ENCODE measurements around the gene KRTAP12-4.
A peak's percentile ranks its signal among the peaks of the same experiment; 100 is the strongest.
"Not testable (repeated sequence)": the region's sequence is repeated elsewhere in the genome, so short reads cannot be mapped to it uniquely, and the experiment has no call there.

The KRTAP12-4 gene

GRCh38 chr21:44653656-44654575 lies 543 bp downstream of the KRTAP12-4 start:
- peak; percentile 15 for DNase-seq

DNA sequence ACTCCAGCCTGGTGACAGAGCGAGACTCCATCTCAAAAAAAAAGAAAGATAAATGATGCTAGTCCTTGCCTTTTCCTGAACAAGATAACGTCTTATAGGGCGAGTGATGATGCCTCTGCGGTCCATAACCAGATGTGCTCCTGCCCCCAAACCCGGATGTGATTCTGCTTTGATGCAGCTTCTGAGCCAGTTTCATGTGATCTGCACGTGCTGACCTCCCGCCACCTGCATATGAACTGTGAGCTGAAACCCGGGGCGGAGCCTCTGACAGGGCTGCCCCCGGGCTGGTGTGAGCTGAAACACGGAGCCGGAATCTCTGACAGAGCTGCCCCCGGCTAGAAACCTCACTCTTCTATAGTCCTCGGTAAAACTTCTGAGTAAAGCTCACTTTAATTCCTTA lies 1.3 kb downstream of the KRTAP12-4 start:
- no peak for DNase-seq

DNA sequence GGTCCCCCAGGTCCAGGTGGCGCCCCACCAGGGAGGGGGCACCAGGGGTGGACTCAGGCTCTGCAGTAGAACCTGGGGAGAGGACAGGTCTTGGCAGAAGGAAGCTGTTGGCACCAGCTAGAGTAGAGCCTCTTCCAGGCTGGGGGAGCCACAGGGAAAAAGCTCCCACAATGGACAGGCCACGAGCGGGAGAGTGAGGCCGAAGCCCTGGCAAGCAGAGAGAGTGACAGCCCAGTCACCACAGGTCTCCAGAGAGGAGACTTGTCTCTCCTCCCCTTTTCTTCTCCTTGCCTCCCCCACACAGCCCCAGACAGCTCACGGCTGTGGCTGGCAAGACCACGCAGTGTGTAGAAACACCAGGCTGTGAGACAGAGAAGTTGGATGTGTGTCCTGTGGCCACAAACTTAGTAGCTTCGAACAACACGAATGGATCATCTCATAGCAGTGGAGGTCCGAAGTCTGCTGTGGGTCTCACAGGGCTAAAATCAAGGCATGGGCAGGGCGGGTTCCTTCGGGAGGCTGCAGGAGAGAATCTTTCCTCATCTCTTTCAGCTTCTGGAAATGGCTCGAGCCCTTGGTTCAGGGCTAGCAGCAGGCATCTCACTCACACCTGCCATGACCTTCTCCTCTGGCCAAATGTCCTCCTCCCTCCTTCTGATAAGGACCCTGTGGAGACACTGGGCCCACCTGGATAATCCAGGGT lies 3.3 kb downstream of the KRTAP12-4 start:
- DNase-seq, result no peak

DNA sequence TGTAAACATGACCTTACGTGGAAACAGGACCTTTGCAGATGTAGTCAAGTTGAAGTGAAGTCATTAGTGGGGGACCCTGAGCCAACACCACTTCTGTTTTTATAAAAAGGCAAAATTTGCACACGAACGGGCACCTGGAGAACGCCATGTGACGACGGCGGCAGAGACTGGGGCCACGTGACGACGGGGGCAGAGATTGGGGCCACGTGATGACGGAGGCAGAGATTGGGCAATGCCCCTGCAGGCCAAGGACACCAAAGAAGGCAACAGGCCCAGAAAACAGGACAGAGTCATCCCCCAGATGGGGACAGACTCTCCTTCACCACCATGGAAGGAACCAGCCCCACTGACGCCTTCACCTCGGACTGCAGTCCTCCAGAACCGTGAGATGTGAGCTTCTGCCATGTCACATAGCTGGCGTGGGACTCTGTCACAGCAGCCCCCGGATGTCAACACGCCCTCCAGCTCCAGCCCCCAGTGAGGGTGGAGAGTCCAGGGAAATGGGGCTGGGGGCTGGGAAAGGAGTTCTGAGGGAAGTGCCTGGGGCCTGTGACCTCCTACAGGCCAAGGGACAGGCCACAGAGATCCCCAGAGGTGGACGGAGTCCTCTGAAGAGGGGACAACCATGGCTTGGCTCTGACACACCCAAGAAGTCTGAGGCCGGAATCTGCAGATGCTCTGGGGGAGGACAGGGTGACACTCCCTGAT lies 4.0 kb downstream of the KRTAP12-4 start:
- DNase-seq, result no peak

GRCh38 chr21:44649521-44650100 lies 4.8 kb downstream of the KRTAP12-4 start:
- DNase-seq, result no peak

- no peak for DNase-seq
Observed at GRCh38 chr21:44648557-44649311, 5.7 kb downstream of the KRTAP12-4 start.

DNA sequence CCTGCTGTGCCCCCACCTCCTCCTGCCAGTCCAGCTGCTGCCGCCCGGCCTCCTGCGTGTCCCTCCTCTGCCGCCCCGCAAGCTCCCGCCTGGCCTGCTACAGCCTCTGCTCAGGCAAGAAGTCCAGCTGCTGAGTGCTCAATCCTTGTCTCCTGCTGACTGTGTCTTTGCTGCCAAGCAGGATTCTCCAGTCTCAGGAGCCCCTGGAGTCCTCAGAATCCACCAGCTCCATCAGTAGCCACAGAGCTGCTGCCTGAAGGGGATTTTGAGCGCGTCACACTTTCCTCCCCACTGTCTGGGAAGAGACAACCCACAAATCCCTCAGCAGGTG lies 7.3 kb downstream of the KRTAP12-4 start:
- DNase-seq, result no peak

GRCh38 chr21:44646366-44647221 lies 7.9 kb downstream of the KRTAP12-4 start, which contains the start of gene KRTAP10-11:
Gene KRTAP10-11, plus strand, starts transcription at chr21:44646414. Its CDS starts 45 bp downstream, at chr21:44646459.
- DNase-seq, result not testable (repeated sequence)

- DNase-seq, result no peak
Observed at GRCh38 chr21:44644878-44645277, 9.6 kb downstream of the KRTAP12-4 start.

- no peak for DNase-seq
Observed at GRCh38 chr21:44643741-44644310, 10.6 kb downstream of the KRTAP12-4 start.

DNA sequence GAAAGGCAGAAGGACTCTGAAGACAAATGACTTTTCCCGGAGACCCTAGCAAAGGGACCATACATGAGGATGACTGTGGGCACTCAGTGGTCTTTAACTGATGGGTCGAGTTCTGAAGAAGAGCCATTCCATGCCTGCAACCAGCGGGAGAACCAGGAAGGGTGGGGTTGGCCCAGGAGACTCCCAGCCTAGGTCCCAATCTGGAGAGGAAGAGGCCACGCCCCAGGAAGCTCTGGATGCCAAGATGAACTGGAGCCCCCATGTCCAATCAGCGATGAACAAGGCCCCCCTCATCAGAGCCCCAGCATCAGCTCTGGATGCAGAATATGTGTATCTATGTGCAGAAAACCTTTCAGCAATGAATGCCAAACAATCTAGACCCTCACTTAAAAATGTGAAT lies 13.7 kb downstream of the KRTAP12-4 start:
- DNase-seq, result no peak

- no peak for DNase-seq
Observed at GRCh38 chr21:44639331-44639655, 15.2 kb downstream of the KRTAP12-4 start.

DNA sequence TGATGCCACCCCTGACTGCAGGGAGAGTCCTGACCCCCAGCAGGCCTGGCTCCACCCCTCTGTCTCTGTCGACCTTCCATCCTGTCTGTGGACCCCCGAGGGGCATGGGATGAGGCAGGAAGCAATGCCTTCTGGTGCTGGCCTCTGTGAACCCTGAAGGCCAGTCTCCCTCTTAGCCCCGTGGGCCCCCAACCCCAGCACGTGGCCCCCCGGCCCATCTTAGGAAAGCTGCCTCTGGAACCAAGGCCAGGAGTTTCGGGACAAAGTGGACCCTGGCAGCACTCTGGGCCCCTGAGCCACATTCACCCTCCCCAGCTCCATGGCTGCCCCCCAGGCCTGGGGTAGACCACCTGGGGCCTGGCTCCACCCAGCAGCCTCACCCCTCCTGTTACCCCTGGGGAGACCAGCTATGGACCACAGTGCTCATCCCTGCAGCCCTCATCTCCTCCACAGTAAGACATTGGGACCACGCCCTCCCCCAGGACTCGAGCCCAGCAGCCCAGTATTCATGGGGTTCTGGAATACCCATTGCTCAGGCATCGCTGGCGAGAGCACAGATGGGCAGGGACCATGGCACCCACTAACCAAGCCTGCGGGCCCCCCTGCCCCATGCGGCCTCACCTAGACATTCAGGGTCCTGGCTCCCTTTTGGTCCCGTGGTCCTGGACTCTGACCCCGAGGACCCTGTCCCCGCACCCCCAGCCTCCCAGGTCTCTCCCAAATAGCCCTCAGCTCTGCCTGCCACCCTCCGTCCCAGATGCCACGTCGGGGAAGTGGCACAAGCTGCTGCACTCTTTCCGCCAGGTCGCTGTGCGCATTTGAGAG lies 15.7 kb downstream of the KRTAP12-4 start:
- DNase-seq, result not testable (repeated sequence)

DNA sequence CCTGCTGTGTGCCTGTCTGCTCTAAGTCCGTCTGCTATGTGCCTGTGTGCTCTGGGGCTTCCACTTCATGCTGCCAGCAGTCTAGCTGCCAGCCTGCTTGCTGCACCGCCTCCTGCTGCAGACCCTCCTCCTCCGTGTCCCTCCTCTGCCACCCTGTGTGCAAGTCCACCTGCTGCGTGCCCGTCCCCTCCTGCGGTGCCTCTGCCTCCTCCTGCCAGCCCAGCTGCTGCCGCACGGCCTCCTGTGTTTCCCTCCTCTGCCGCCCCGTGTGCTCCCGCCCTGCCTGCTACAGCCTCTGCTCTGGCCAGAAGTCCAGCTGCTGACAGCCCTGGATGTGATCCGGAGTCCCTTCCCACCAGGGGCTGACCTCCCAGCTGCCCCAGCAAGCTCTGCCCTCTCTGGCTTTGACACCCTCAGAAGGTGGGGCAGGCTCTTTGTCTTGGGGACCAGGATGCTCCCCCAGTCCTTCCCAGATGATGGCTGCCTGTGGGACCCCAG lies 16.6 kb downstream of the KRTAP12-4 start:
- DNase-seq, result not testable (repeated sequence)

GRCh38 chr21:44637018-44637850 lies 17.2 kb downstream of the KRTAP12-4 start, which contains the start of gene KRTAP10-10:
Gene KRTAP10-10, plus strand, starts transcription at chr21:44637356. Its CDS starts 62 bp downstream, at chr21:44637418.
- DNase-seq, result no peak

DNA sequence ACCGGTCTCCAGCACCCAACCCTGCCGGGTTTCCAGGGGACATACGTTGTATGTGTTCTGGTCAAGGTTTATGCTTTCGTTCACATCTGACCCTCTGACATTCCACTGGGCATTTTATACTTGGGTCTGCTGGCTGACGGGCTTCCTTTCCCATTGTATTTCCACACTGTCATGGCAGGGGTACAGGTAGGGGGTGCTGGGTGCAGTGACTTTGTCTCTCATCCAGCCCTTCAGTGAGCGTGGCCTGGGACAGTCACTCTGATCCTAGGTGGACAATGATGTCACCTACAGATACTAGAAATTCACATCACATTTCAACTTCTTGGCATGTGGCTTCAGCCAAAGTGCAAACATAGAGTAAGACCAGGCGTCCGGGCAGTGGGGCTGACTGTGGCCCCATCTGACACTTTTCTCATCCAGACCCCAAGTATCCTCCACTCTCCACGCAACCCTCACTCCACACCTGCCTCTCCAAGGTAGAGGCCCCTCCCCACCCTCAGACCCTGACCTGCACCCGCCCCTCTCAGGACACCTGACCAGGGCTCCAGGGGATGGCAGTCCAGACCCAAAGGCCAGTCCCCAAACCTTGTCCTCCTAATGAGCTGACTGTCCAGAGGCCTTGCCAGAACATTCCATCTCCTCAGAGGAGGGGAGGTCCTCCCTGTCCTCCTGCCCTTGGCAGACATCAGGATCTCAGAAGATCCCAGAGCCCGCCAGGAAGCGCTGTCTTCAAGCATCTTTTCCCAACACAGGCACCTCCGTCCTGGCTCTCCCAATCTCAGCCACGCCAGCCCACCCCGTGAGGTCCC lies 18.0 kb downstream of the KRTAP12-4 start:
- no peak for DNase-seq

DNA sequence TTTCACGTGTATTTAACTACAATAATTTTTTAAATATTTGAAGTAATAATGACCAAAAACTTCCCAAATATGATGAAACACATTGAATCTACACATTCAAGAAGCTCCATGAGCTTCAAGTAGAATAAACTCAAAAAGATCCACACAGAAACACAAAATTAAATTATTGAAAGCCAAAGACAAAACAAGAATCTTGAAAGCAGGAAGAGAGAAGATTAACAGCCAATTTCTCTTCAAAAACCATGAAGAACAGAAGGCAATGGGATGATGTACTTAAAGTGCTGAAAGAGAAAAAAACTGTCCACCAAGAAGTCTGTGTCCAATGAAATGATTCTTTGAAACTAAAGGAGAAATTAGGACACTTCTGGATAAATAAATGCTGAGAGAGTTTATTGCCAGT lies 22.4 kb downstream of the KRTAP12-4 start:
- DNase-seq, result no peak

DNA sequence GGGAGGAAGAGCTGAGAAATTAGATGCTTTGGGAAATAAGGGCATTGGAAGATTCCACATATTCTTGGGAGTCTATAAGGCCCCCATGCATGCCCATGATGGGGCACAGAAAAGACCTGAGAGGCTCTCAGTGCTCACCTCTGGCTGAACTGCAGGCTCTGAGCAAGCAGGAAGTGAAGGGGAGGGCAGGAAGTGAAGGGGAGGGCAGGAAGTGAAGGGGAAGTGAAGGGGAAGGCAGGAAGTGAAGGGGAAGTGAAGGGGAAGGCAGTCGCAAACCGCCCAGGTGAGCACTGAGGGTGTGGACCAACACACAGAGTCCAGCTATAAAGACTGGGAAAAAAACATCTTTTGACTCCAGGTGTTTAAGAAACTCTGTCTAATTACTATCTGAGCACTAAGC lies 24.0 kb downstream of the KRTAP12-4 start:
- no peak for DNase-seq
